Stimulated activated CD4-positive, alpha-beta T cell treated with anti-CD3 and anti-CD28 coated beads, Interleukin-2, amount 100 ng/mL, for 48 hours (primary cell): ENCODE data around the gene DBF4B.

ENCODE experiments used
- DNase-seq, 2 donors: peaks; one replicate each; pipeline ENCODE4 v3.0.0-alpha.2; 2020

Gene DBF4B

GRCh38 chr17:44761932-44762810 lies 53.7 kb downstream of the DBF4B start:
- no peak for DNase-seq

DNA sequence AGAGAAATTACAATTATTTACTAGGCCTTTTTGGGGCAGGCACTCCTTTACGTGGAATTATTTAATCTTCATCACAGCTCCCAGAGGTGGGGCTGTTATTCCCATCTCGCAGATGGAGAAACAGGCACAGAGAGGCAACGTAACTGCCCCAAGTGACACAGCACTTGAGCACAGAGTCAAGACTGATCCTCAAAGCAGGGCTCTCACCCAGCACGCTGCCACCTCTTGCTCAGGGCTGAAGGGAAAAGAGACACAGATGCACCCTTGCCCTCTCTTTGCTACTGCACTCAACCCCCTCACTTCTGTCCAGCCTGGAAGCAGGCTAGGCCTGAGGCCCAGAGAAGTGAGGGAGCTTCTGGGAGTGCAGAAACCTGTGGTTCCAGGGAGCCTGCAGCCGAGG lies 54.7 kb downstream of the DBF4B start:
- DNase-seq = no peak

- DNase-seq = no peak
Observed at GRCh38 chr17:44765965-44766364, 57.5 kb downstream of the DBF4B start.

GRCh38 chr17:44766409-44767038 lies 58.1 kb downstream of the DBF4B start:
- no peak for DNase-seq

DNA sequence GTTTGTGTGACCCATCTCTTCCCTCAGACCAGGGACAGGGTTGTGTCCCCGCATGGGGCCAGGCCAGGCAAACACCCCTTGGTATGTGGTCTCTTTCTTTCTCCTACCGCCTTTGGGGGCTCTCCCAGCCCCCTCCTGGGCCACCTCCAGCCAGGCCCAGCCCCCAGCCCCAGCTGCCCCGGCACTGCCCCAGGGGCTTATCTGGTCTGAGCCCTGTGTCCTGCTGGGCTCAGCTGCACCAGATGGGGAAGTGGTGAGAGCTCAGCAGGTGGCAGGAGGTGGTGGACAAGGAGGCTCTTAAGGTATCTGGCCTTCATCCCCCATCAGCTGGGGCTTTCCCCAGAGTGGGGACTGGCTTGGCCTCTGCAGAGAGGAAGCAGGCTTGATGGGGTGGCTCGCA lies 59.0 kb downstream of the DBF4B start:
- DNase-seq = no peak

DNA sequence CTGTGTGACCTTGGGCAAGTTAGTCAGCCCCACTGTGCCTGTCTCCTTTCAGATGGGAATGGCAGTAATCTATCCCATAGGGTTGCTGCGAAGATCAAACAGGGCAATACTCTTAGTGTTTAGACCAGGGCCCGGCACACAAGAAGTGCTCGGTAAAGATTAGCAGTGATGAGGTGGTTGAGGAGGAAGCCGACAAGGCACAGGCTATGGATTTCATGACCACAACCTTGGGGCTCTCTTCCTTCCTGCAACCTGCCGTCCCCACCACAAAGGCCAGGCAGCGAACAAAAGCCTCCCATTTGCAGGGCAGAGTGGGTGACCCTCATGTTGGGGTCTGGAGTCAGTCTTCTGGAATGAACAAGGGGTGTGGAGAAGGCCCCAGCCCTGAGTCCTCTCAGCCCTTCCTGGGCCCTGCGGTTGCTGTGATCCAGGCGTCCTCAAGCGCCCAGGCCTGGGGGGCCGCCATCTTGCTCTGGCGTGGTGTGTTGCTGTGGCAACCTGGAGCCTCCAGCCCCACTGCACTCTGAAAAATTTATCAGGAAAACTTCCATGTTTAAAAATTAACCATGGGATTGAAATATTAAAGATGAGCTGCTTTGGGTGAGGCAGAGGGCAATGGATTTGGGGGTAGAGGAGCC lies 60.2 kb downstream of the DBF4B start:
- DNase-seq = no peak

DNA sequence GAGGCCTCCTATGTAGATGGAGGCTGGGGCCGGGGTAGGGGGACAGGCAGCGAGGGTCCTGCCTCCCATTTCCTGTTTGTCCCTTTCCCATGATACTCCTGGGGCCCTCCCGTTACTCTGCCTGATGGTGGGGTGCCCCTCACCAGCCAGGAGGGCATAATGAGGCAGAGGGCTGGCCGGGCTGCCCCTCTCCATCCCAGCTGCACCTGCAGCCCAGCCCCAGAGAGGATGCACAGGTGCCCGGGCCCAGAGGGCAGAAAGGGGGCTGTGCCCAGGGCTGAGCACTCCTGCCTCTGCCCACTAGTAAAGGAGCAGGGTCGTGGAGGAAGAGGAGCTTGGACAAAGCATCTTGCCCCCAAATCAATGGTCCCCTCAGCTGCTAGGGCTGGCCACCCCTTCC lies 60.8 kb downstream of the DBF4B start:
- DNase-seq = no peak

GRCh38 chr17:44769647-44770084 lies 61.2 kb downstream of the DBF4B start:
- DNase-seq = no peak

DNA sequence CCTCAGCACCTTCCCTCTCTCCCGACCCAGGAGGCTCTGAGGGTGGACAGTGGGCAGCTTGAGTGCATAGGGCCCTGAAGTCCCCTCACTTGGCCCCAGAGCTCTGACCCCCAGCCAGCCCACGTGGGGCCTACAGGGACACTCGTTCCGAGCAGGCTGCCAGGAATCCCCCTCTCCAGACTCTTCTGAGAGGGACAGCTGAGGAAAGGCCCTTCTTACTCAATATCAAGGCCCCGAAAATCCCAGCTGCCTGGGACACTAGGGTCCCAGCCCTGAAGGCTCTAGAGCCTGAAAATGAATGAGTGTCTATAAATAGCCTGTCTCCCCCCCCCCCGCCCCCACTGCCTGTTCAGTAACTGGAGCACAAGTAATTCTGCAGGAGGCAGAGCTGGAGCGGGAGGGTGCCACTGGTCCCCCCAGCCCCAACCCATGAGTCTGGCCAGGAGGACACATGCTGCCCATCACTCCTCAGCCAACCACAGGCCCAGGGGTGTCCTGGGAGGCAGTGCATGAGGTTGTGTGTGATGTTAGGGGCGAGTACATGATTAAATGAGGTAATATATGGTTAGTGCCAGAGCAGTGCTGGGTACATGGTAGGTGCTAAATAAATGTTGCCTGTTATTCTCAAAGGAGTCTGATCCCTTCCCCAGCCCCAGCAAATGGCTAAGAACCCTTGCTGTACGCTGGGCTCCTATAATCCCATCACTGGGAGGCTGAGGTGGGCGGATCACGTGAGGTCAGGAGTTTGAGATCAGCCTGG lies 61.9 kb downstream of the DBF4B start:
- DNase-seq = no peak

- no peak for DNase-seq
Observed at GRCh38 chr17:44772308-44773045, 64.0 kb downstream of the DBF4B start.

- DNase-seq = no peak
Observed at GRCh38 chr17:44773140-44773539, 64.7 kb downstream of the DBF4B start.

- peak; percentile 94 to 95 for DNase-seq
Observed at GRCh38 chr17:44774271-44775135, 66.0 kb downstream of the DBF4B start.

- DNase-seq = peak; percentile 95 to 96
Observed at GRCh38 chr17:44775136-44775837, 66.8 kb downstream of the DBF4B start.

GRCh38 chr17:44775838-44776621 lies 67.6 kb downstream of the DBF4B start:
- DNase-seq = no peak

GRCh38 chr17:44776628-44777393 lies 68.3 kb downstream of the DBF4B start:
- no peak for DNase-seq

- DNase-seq = no peak
Observed at GRCh38 chr17:44777394-44778348, 69.2 kb downstream of the DBF4B start.

- DNase-seq = no peak
Observed at GRCh38 chr17:44778656-44779210, 70.3 kb downstream of the DBF4B start.
